RWPE2 (cell line): ENCODE results near the gene NUP214.
"Not testable (repeated sequence)": the region's sequence is repeated elsewhere in the genome, so short reads cannot be mapped to it uniquely, and the experiment has no call there.

Experiments
- ATAC-seq: fragments of 200-7000 bp; cut with Tn5 transposase; 3 replicates; pipeline ENCODE4 v1.9.1; 2021; ENCODE audit warnings: low read depth
- DNase-seq: peaks from one replicate; pipeline ENCODE4 v3.0.0-alpha.2; 2020; ENCODE audit warnings: low spot score
- H3K27ac ChIP-seq: fragments of 450-650 bp; 2 replicates; pipeline ENCODE4 v1.5.1; 2017; ENCODE audit warnings: mild to moderate bottlenecking; ENCODE audit not compliant: poor library complexity, severe bottlenecking
- H3K27me3 ChIP-seq: fragments of 250-450 bp; sonication (Bioruptor Pico); 2 replicates; pipeline ENCODE4 v1.5.1; 2021; ENCODE audit warnings: mild to moderate bottlenecking, moderate library complexity; ENCODE audit not compliant: insufficient read depth, poor library complexity, severe bottlenecking
- H3K36me3 ChIP-seq: fragments of 250-450 bp; sonication (Bioruptor Pico); 2 replicates; pipeline ENCODE4 v1.5.1; 2020; ENCODE audit warnings: low read depth, mild to moderate bottlenecking, moderate library complexity
- H3K4me1 ChIP-seq: fragments of 250-450 bp; sonication (Bioruptor Pico); 2 replicates; pipeline ENCODE4 v1.5.1; 2021; ENCODE audit warnings: mild to moderate bottlenecking, moderate library complexity; ENCODE audit not compliant: insufficient read depth, poor library complexity, severe bottlenecking
- H3K4me3 ChIP-seq: fragments of 250-450 bp; sonication (Bioruptor Pico); 2 replicates; pipeline ENCODE4 v1.5.1; 2021; ENCODE audit warnings: mild to moderate bottlenecking, moderate library complexity; ENCODE audit not compliant: severe bottlenecking
- H3K9me3 ChIP-seq: fragments of 250-450 bp; sonication (Bioruptor Pico); 2 replicates; pipeline ENCODE4 v1.5.1; 2021; ENCODE audit warnings: mild to moderate bottlenecking, moderate library complexity; ENCODE audit not compliant: severe bottlenecking
- TF ChIP-seq, protein P1 (sequence below): fragments of 450-650 bp; IDR thresholded peaks from one replicate; pipeline ENCODE4 v1.5.1; 2017; ENCODE audit warnings: mild to moderate bottlenecking, moderate library complexity; ENCODE audit not compliant: poor library complexity, severe bottlenecking

NUP214 gene

DNA sequence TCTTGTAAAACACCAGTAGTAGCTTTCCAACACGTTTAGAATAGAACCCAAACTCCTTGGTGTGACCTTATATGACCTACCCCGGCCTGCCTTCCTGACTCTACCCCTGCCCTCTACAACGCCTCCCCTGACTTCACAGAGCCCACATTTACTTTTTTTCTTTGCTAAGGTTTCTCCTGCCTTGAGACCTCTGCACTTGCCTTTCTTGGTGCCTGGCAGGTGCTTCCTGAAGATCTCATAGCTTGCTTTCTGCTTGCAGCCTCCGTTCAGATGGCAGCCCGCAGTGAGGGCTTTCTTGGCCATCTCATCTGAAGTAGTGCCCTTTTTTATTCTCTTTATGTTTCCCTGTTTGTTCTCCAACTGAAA lies 24.3 kb downstream of the NUP214 start:
- Histone ChIP-seq H3K4me3 (no peak overlapping the region), H3K4me1 (no peaks in the 10 kb centered on the region), H3K27ac (no peak overlapping the region), H3K9me3 (peaks cover 7% of the 10 kb centered on the region), H3K27me3 (no peaks in the 10 kb centered on the region), H3K36me3 (peaks cover 100% of the 10 kb centered on the region)
- DNase-seq (no peak), ATAC-seq (no peak)
- TF ChIP-seq, protein P1, sequence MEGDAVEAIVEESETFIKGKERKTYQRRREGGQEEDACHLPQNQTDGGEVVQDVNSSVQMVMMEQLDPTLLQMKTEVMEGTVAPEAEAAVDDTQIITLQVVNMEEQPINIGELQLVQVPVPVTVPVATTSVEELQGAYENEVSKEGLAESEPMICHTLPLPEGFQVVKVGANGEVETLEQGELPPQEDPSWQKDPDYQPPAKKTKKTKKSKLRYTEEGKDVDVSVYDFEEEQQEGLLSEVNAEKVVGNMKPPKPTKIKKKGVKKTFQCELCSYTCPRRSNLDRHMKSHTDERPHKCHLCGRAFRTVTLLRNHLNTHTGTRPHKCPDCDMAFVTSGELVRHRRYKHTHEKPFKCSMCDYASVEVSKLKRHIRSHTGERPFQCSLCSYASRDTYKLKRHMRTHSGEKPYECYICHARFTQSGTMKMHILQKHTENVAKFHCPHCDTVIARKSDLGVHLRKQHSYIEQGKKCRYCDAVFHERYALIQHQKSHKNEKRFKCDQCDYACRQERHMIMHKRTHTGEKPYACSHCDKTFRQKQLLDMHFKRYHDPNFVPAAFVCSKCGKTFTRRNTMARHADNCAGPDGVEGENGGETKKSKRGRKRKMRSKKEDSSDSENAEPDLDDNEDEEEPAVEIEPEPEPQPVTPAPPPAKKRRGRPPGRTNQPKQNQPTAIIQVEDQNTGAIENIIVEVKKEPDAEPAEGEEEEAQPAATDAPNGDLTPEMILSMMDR, result no peak

GRCh38 chr9:131153595-131153994 lies 28.2 kb downstream of the NUP214 start:
- no peaks in the 10 kb centered on the region for H3K27me3 ChIP-seq
- H3K9me3 ChIP-seq, result peaks cover 9% of the 10 kb centered on the region
- DNase-seq (no peak), ATAC-seq (no peak)
- H3K36me3 ChIP-seq, result peaks cover 80% of the 10 kb centered on the region
- TF ChIP-seq, protein P1, result no peak
- H3K27ac ChIP-seq, result no peak overlapping the region
- no peaks in the 10 kb centered on the region for H3K4me1 ChIP-seq
- H3K4me3 ChIP-seq, result no peak overlapping the region

- not testable (repeated sequence) for H3K27me3 ChIP-seq, H3K4me3 ChIP-seq, DNase-seq, H3K4me1 ChIP-seq, H3K27ac ChIP-seq, ATAC-seq
- H3K9me3 ChIP-seq, result peaks cover 15% of the 10 kb centered on the region
- H3K36me3 ChIP-seq, result peaks cover 76% of the 10 kb centered on the region
These were observed 33.3 kb downstream of the NUP214 start for GRCh38 chr9:131158673-131159072.

DNA sequence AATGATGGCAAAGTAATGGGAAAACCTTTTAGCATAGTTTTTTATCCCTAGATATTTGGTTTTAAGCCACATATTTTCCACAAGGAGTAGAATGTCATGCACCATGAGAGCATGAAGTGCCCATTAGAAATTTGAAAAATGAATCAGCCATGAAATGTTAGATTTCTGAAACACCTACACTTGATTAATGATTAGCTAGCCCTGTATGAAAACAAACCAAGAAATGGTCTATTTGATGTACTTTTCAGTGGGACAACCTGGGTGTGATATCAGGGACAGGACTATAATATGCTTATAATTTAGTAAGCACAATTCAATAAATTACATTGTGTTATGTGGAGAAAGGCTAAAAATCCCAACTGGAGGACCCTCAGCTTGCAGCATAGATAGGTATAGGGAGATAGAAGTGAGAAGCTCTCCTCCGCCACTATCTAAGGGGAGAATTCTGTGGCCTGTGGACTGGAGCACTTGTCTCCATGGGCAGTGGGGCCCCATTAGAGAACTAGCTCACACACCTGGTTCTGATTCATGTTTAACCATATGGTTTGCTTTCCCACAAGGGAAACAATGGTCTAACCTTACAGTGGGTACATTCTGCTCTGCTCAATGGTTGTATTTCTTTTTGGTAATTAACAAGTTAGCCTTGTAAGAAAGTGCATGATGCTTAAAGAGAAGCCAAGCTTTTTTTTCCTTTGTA lies 35.2 kb downstream of the NUP214 start:
- peaks cover 78% of the 10 kb centered on the region for H3K36me3 ChIP-seq
- H3K4me3 ChIP-seq, result no peak overlapping the region
- ATAC-seq, result no peak
- no peak overlapping the region for H3K27ac ChIP-seq
- no peak for DNase-seq
- peaks cover 15% of the 10 kb centered on the region for H3K9me3 ChIP-seq
- H3K27me3 ChIP-seq, result no peaks in the 10 kb centered on the region
- TF ChIP-seq, protein P1, result no peak
- no peaks in the 10 kb centered on the region for H3K4me1 ChIP-seq

DNA sequence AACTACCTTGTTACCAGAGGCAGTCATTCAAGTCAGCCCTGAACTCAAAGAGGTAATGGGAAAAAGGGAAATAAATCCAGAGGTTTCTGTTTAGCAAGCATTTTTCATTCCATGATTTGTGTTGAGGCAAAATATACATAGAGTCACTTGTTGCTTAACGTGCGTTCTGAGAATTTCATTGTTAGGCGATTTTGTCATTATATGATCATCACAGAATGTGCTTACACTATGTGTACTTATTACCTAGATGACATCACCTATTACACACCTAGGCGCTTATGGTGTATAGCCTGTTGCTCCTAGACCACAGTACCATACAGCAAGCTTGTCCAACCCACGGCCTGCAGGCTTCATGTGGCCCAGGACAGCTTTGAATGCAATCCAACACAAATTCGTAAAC lies 36.2 kb downstream of the NUP214 start:
- no peak overlapping the region for H3K4me3 ChIP-seq

More for the DNA sequence above, 36.2 kb downstream of the NUP214 start:
- H3K9me3 ChIP-seq, result peaks cover 19% of the 10 kb centered on the region
- H3K4me1 ChIP-seq, result no peaks in the 10 kb centered on the region
- TF ChIP-seq, protein P1, result no peak
- DNase-seq (no peak), ATAC-seq (no peak)
- H3K36me3 ChIP-seq, result peaks cover 80% of the 10 kb centered on the region
- H3K27me3 ChIP-seq, result no peaks in the 10 kb centered on the region
- H3K27ac ChIP-seq, result no peak overlapping the region
